ENCODE data around the gene CAMK1D.

DNA sequence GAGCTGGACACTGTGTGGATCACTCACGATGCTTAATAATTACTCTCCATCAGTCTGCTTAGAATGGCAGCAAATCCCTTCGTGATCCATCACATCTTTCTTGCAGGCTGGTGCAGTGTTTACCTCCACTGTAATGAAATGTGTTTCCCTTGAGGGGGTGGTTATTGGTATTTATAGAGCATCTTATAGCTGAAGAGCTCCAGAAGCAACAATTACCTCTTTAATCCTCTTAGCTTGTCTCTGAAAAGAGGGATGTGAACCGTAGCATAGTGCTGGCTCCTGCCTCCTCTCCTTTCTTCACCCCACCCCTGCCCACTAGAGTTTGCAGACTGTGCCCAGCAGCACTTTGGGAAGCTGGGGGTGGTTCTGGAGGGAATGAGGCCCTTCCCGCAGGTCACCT, 132.6 kb downstream of the CAMK1D start:
- TF ChIP-seq, protein P1, sequence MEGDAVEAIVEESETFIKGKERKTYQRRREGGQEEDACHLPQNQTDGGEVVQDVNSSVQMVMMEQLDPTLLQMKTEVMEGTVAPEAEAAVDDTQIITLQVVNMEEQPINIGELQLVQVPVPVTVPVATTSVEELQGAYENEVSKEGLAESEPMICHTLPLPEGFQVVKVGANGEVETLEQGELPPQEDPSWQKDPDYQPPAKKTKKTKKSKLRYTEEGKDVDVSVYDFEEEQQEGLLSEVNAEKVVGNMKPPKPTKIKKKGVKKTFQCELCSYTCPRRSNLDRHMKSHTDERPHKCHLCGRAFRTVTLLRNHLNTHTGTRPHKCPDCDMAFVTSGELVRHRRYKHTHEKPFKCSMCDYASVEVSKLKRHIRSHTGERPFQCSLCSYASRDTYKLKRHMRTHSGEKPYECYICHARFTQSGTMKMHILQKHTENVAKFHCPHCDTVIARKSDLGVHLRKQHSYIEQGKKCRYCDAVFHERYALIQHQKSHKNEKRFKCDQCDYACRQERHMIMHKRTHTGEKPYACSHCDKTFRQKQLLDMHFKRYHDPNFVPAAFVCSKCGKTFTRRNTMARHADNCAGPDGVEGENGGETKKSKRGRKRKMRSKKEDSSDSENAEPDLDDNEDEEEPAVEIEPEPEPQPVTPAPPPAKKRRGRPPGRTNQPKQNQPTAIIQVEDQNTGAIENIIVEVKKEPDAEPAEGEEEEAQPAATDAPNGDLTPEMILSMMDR (IDR thresholded peaks at IDR 0.05; ENCODE audit: poor library complexity): no peak
- no peak for TF ChIP-seq EZH2 (IDR thresholded peaks at IDR 0.05; ENCODE audit: borderline replicate concordance)
- no peak for TF ChIP-seq EZH2phosphoT487 (IDR thresholded peaks at IDR 0.05; ENCODE audit: low read depth, severe bottlenecking, unreplicated experiment)

All from hepatocyte (in vitro differentiated cells).